H9 (cell line): Measurements from ENCODE around the gene RPL6. TPM values are rescaled to one million over a fixed set of nuclear protein-coding genes. Genes with fewer than 3 reads are reported as not detected.

Experiments
- DNase-seq: peaks from one replicate; pipeline ENCODE4 v3.0.0-alpha.2; 2017
- H2AFZ ChIP-seq: one replicate; pipeline ENCODE4 v1.6.1; 2013; ENCODE audit warnings: mild to moderate bottlenecking, low read length, control low read depth, moderate library complexity
- H2AK5ac ChIP-seq: 2 replicates; pipeline ENCODE4 v1.6.1; 2013; ENCODE audit warnings: low read length, control low read depth, mixed read lengths; ENCODE audit not compliant: insufficient read length
- H2BK120ac ChIP-seq: one replicate; pipeline ENCODE4 v1.6.1; 2013; ENCODE audit warnings: low read depth, mild to moderate bottlenecking, low read length, control low read depth, inconsistent platforms; ENCODE audit not compliant: poor library complexity, severe bottlenecking
- H2BK12ac ChIP-seq: 2 replicates; pipeline ENCODE4 v1.6.1; 2013; ENCODE audit warnings: low read length, control low read depth, mixed read lengths, low read depth; ENCODE audit not compliant: insufficient read length
- H2BK15ac ChIP-seq: 2 replicates; pipeline ENCODE4 v1.6.1; 2013; ENCODE audit warnings: low read depth, low read length, control low read depth
- H2BK20ac ChIP-seq: one replicate; pipeline ENCODE4 v1.6.1; 2013; ENCODE audit warnings: low read depth, mild to moderate bottlenecking, low read length, control low read depth, inconsistent platforms; ENCODE audit not compliant: poor library complexity, severe bottlenecking
- H2BK5ac ChIP-seq: 2 replicates; pipeline ENCODE4 v1.6.1; 2013; ENCODE audit warnings: low read length, control low read depth, mixed read lengths; ENCODE audit not compliant: insufficient read length
- H3K14ac ChIP-seq: 2 replicates; pipeline ENCODE4 v1.6.1; 2013; ENCODE audit warnings: low read length, control low read depth; ENCODE audit not compliant: insufficient read depth
- H3K18ac ChIP-seq: 2 replicates; pipeline ENCODE4 v1.6.1; 2013; ENCODE audit warnings: low read depth, mild to moderate bottlenecking, mixed read lengths, low read length, control low read depth; ENCODE audit not compliant: insufficient read length
- H3K23ac ChIP-seq: 2 replicates; pipeline ENCODE4 v1.6.1; 2013; ENCODE audit warnings: low read length, control low read depth, mixed read lengths, low read depth; ENCODE audit not compliant: insufficient read length
- H3K23me2 ChIP-seq: 2 replicates; pipeline ENCODE4 v1.6.1; 2013; ENCODE audit warnings: low read depth, mild to moderate bottlenecking, mixed read lengths, low read length, control low read depth; ENCODE audit not compliant: insufficient read length, poor library complexity, severe bottlenecking
- H3K27ac ChIP-seq: 2 replicates; pipeline ENCODE4 v1.5.1; 2013; ENCODE audit warnings: low read length, control low read depth, mixed read lengths, low read depth; ENCODE audit not compliant: insufficient read length
- H3K27me3 ChIP-seq: 2 replicates; pipeline ENCODE4 v1.6.1; 2013; ENCODE audit warnings: low read length, control low read depth, inconsistent platforms; ENCODE audit not compliant: insufficient read depth
- H3K4ac ChIP-seq: 2 replicates; pipeline ENCODE4 v1.6.1; 2013; ENCODE audit warnings: low read depth, mild to moderate bottlenecking, control low read depth, inconsistent platforms, low read length, moderate library complexity
- H3K4me1 ChIP-seq: 2 replicates; pipeline ENCODE4 v1.6.1; 2013; ENCODE audit warnings: low read length, control low read depth, inconsistent platforms; ENCODE audit not compliant: insufficient read depth
- H3K4me2 ChIP-seq: 2 replicates; pipeline ENCODE4 v1.6.1; 2013; ENCODE audit warnings: low read length, control low read depth, mixed read lengths; ENCODE audit not compliant: insufficient read length, insufficient read depth
- H3K56ac ChIP-seq: 2 replicates; pipeline ENCODE4 v1.6.1; 2013; ENCODE audit warnings: low read depth, mild to moderate bottlenecking, mixed read lengths, low read length, control low read depth; ENCODE audit not compliant: insufficient read length
- H3K79me1 ChIP-seq: 2 replicates; pipeline ENCODE4 v1.6.1; 2013; ENCODE audit warnings: low read depth, mild to moderate bottlenecking, moderate library complexity, low read length, control low read depth, inconsistent platforms; ENCODE audit not compliant: insufficient read depth, poor library complexity, severe bottlenecking
- H3K79me2 ChIP-seq: 2 replicates; pipeline ENCODE4 v1.6.1; 2013; ENCODE audit warnings: low read length, control low read depth, inconsistent platforms; ENCODE audit not compliant: insufficient read depth
- H3K9ac ChIP-seq: 2 replicates; pipeline ENCODE4 v1.6.1; 2013; ENCODE audit warnings: low read length, control low read depth, mixed read lengths; ENCODE audit not compliant: insufficient read length; ENCODE audit errors: extremely low read depth
- H3K9me3 ChIP-seq: one replicate; pipeline ENCODE4 v1.6.1; 2013; ENCODE audit warnings: low read depth, low read length, inconsistent platforms; ENCODE audit not compliant: control insufficient read depth
- H3T11ph ChIP-seq: one replicate; pipeline ENCODE4 v1.6.1; 2013; ENCODE audit warnings: mild to moderate bottlenecking, low read length, control low read depth, inconsistent platforms
- H4K20me1 ChIP-seq: one replicate; pipeline ENCODE4 v1.6.1; 2013; ENCODE audit not compliant: control insufficient read depth, insufficient read length, insufficient read depth
- H4K5ac ChIP-seq: 2 replicates; pipeline ENCODE4 v1.6.1; 2013; ENCODE audit warnings: low read depth, mild to moderate bottlenecking, mixed read lengths, low read length, control low read depth; ENCODE audit not compliant: insufficient read length
- H4K8ac ChIP-seq: replicated peaks from 2 replicates; pipeline ENCODE4 v1.6.1; 2013; ENCODE audit warnings: low read length, control low read depth, mixed read lengths, low read depth; ENCODE audit not compliant: insufficient read length
- H4K91ac ChIP-seq: 2 replicates; pipeline ENCODE4 v1.6.1; 2013; ENCODE audit warnings: low read depth, mild to moderate bottlenecking, moderate library complexity, mixed read lengths, low read length, control low read depth; ENCODE audit not compliant: insufficient read length
- H3K27ac Mint-ChIP-seq, 3 experiments: 2 replicates in 2 of 3; 3 replicates in 1 of 3; pipeline ENCODE4 v1.8.0; 2020 to 2021; ENCODE audit warnings: mixed read lengths in 3 of 3, mild to moderate bottlenecking in 1 of 3, moderate library complexity in 1 of 3
- H3K27me3 Mint-ChIP-seq: 2 replicates; pipeline ENCODE4 v1.8.0; 2021; ENCODE audit warnings: low read depth, mild to moderate bottlenecking, moderate library complexity, mixed read lengths
- H3K36me3 Mint-ChIP-seq, 3 experiments: 2 replicates in 2 of 3; 3 replicates in 1 of 3; pipeline ENCODE4 v1.8.0; 2020 to 2021; ENCODE audit warnings: low read depth in 3 of 3, mixed read lengths in 3 of 3; ENCODE audit not compliant: insufficient read depth in 1 of 3
- H3K4me1 Mint-ChIP-seq, 2 experiments: 2 replicates each; pipeline ENCODE4 v1.8.0; 2020; ENCODE audit warnings: mixed read lengths in 2 of 2
- H3K4me3 Mint-ChIP-seq, 2 experiments: 2 replicates in 1 of 2; 3 replicates in 1 of 2; pipeline ENCODE4 v1.8.0; 2020 to 2021; ENCODE audit warnings: mild to moderate bottlenecking in 2 of 2, mixed read lengths in 2 of 2, moderate library complexity in 1 of 2
- H3K9me3 Mint-ChIP-seq, 2 experiments: 2 replicates in 1 of 2; 3 replicates in 1 of 2; pipeline ENCODE4 v1.8.0; 2020; ENCODE audit warnings: mild to moderate bottlenecking in 2 of 2, mixed read lengths in 2 of 2, moderate library complexity in 1 of 2
- WGBS: extraction: QIAGEN DNeasy Blood & Tissue Kit; methylation state at CpG from one replicate; pipeline ENCODE4 v1.1.7; 2013; ENCODE audit warnings: missing lambda C conversion rate, low lambda C conversion rate, mixed read lengths; ENCODE audit not compliant: insufficient read length; ENCODE audit errors: extremely low coverage; 5-methylcytosine and 5-hydroxymethylcytosine counted together
- total RNA-seq: library from RNA; stranded (reverse); gene quantifications from 2 replicates; pipeline ENCODE4 v1.2.1, GENCODE V29; 2021
- TF ChIP-seq, protein P1 (sequence below): fragments of 200-600 bp; sonication (generic); conservative IDR thresholded peaks from 3 replicates; pipeline ENCODE4 v1.8.0; 2021; ENCODE audit warnings: antibody characterized with exemption, mild to moderate bottlenecking

Gene RPL6
- total RNA-seq, 1 experiment from 2014 or later, result 1,921 TPM

DNA sequence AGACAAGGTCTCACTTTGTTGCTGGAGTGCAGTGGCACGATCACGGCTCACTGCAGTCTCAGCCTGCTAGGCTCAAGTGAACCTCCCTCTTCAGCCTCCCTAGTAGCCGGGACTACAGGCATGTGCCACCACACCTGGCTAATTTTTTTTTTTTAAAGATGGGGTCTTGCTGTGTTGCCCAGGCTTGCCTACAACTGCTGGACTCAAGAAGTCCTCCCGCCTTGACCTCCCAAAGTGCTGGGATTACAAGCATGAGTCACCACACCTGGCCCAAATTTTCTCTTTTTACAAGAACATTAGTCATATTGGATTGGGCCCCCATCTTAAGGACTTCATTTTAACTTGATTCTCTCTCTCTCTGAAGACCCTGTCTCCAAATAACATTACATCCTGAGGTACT is 20.2 kb downstream of the RPL6 start:
- Histone ChIP-seq H2BK120ac (no peak overlapping the region), H3K4me2 (no peak overlapping the region), H3K79me2 (no peaks in the 10 kb centered on the region), H2BK20ac (no peak overlapping the region), H4K91ac (no peak overlapping the region), H3K27me3 (no peaks in the 10 kb centered on the region), H3K27ac (no peak overlapping the region), H3K56ac (no peak overlapping the region), H2AFZ (no peak overlapping the region), H3K23ac (no peak overlapping the region), H3K9me3 (no peaks in the 10 kb centered on the region), H2BK15ac (no peak overlapping the region), H4K20me1 (no peaks in the 10 kb centered on the region), H3K14ac (no peak overlapping the region), H3K4ac (no peak overlapping the region), H3T11ph (no peak overlapping the region), H3K9ac (no peak overlapping the region), H2AK5ac (no peak overlapping the region), H4K8ac (no peak overlapping the region), H3K23me2 (no peaks in the 10 kb centered on the region), H3K18ac (no peak overlapping the region), H4K5ac (no peak overlapping the region), H2BK5ac (no peak overlapping the region), H2BK12ac (no peak overlapping the region), H3K4me1 (no peaks in the 10 kb centered on the region), H3K79me1 (no peaks in the 10 kb centered on the region)
- H3K27ac Mint-ChIP-seq, result no peak overlapping the region
- no peaks in the 10 kb centered on the region for H3K36me3 Mint-ChIP-seq
- no CpG with 5 or more reads among the region's 4 CpGs for WGBS
- no peak overlapping the region; a peak in 1 of 5 replicates for H3K4me3 Mint-ChIP-seq
- TF ChIP-seq, protein P1, sequence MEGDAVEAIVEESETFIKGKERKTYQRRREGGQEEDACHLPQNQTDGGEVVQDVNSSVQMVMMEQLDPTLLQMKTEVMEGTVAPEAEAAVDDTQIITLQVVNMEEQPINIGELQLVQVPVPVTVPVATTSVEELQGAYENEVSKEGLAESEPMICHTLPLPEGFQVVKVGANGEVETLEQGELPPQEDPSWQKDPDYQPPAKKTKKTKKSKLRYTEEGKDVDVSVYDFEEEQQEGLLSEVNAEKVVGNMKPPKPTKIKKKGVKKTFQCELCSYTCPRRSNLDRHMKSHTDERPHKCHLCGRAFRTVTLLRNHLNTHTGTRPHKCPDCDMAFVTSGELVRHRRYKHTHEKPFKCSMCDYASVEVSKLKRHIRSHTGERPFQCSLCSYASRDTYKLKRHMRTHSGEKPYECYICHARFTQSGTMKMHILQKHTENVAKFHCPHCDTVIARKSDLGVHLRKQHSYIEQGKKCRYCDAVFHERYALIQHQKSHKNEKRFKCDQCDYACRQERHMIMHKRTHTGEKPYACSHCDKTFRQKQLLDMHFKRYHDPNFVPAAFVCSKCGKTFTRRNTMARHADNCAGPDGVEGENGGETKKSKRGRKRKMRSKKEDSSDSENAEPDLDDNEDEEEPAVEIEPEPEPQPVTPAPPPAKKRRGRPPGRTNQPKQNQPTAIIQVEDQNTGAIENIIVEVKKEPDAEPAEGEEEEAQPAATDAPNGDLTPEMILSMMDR, result no peak
- no peaks in the 10 kb centered on the region; a peak in 2 of 5 replicates for H3K9me3 Mint-ChIP-seq
- peaks cover 5 to 12% of the 10 kb centered on the region in 2 experiments for H3K4me1 Mint-ChIP-seq
- peaks cover 6% of the 10 kb centered on the region for H3K27me3 Mint-ChIP-seq
- no peak for DNase-seq
